RWPE2 (cell line): ENCODE data around the gene PSMB7.
A peak's percentile ranks its signal among the peaks of the same experiment; 100 is the strongest.

Experiments
- ATAC-seq: fragments of 200-7000 bp; cut with Tn5 transposase; 3 replicates; pipeline ENCODE4 v1.9.1; 2021; ENCODE audit warnings: low read depth
- DNase-seq: peaks from one replicate; pipeline ENCODE4 v3.0.0-alpha.2; 2020; ENCODE audit warnings: low spot score
- H3K27ac ChIP-seq: fragments of 450-650 bp; 2 replicates; pipeline ENCODE4 v1.5.1; 2017; ENCODE audit warnings: mild to moderate bottlenecking; ENCODE audit not compliant: poor library complexity, severe bottlenecking
- H3K27me3 ChIP-seq: fragments of 250-450 bp; sonication (Bioruptor Pico); 2 replicates; pipeline ENCODE4 v1.5.1; 2021; ENCODE audit warnings: mild to moderate bottlenecking, moderate library complexity; ENCODE audit not compliant: insufficient read depth, poor library complexity, severe bottlenecking
- H3K36me3 ChIP-seq: fragments of 250-450 bp; sonication (Bioruptor Pico); 2 replicates; pipeline ENCODE4 v1.5.1; 2020; ENCODE audit warnings: low read depth, mild to moderate bottlenecking, moderate library complexity
- H3K4me1 ChIP-seq: fragments of 250-450 bp; sonication (Bioruptor Pico); 2 replicates; pipeline ENCODE4 v1.5.1; 2021; ENCODE audit warnings: mild to moderate bottlenecking, moderate library complexity; ENCODE audit not compliant: insufficient read depth, poor library complexity, severe bottlenecking
- H3K4me3 ChIP-seq: fragments of 250-450 bp; sonication (Bioruptor Pico); 2 replicates; pipeline ENCODE4 v1.5.1; 2021; ENCODE audit warnings: mild to moderate bottlenecking, moderate library complexity; ENCODE audit not compliant: severe bottlenecking
- H3K9me3 ChIP-seq: fragments of 250-450 bp; sonication (Bioruptor Pico); 2 replicates; pipeline ENCODE4 v1.5.1; 2021; ENCODE audit warnings: mild to moderate bottlenecking, moderate library complexity; ENCODE audit not compliant: severe bottlenecking
- CTCF ChIP-seq: fragments of 450-650 bp; IDR thresholded peaks from one replicate; pipeline ENCODE4 v1.5.1; 2017; ENCODE audit warnings: mild to moderate bottlenecking, moderate library complexity; ENCODE audit not compliant: poor library complexity, severe bottlenecking

Gene PSMB7

GRCh38 chr9:124303762-124304161 lies 111.5 kb downstream of the PSMB7 start:
- ATAC-seq (no peak), DNase-seq (no peak)
- Histone ChIP-seq H3K4me1 (peaks cover 48% of the 10 kb centered on the region), H3K36me3 (peaks cover 42% of the 10 kb centered on the region), H3K4me3 (no peak overlapping the region), H3K9me3 (no peaks in the 10 kb centered on the region), H3K27me3 (no peaks in the 10 kb centered on the region), H3K27ac (peak overlapping the region; percentile 80)
- no peak for TF ChIP-seq CTCF
